Stimulated activated CD4-positive, alpha-beta T cell treated with anti-CD3 and anti-CD28 coated beads, TNF-alpha, amount 100 ng/mL, for 24 hours (primary cell): Measurements from ENCODE around the gene SH3GL2.
A peak's percentile ranks its signal among the peaks of the same experiment; 100 is the strongest.

ENCODE experiments used
- DNase-seq, 3 experiments: peaks; one replicate each; pipeline ENCODE4 v3.0.0-alpha.2; 2020; ENCODE audit warnings: low read depth in 3 of 3

The SH3GL2 gene

GRCh38 chr9:17578911-17579793, at the start of gene SH3GL2:
Gene SH3GL2 (plus strand): TSS chr9:17579066.
- peak in 1 of 3 experiments; percentile 9 for DNase-seq

- peak in 1 of 3 experiments; percentile 1 for DNase-seq
These were observed 47.1 kb upstream of the SH3GL2 start for GRCh38 chr9:17531642-17532254.

GRCh38 chr9:17532461-17532860, 46.4 kb upstream of the SH3GL2 start:
- DNase-seq = no peak

GRCh38 chr9:17535176-17535575, 43.7 kb upstream of the SH3GL2 start:
- DNase-seq = no peak

GRCh38 chr9:17536027-17536426, 42.8 kb upstream of the SH3GL2 start:
- DNase-seq = no peak

- no peak for DNase-seq
These were observed 27.8 kb upstream of the SH3GL2 start for GRCh38 chr9:17551023-17551422.

GRCh38 chr9:17555362-17556054, 23.4 kb upstream of the SH3GL2 start:
- DNase-seq = no peak

- no peak for DNase-seq
These were observed 22.6 kb upstream of the SH3GL2 start for GRCh38 chr9:17556255-17556654.

GRCh38 chr9:17556935-17557334, 21.9 kb upstream of the SH3GL2 start:
- DNase-seq = no peak

- no peak for DNase-seq
These were observed 7.0 kb upstream of the SH3GL2 start for GRCh38 chr9:17571825-17572224.

GRCh38 chr9:17574342-17574741, 4.5 kb upstream of the SH3GL2 start:
- no peak for DNase-seq

GRCh38 chr9:17578577-17578910, 322 bp upstream of the SH3GL2 start:
- no peak for DNase-seq

GRCh38 chr9:17580119-17580518, 1.3 kb downstream of the SH3GL2 start:
- DNase-seq = no peak

GRCh38 chr9:17587113-17587512, 8.2 kb downstream of the SH3GL2 start:
- no peak for DNase-seq

- no peak for DNase-seq
These were observed 9.5 kb downstream of the SH3GL2 start for GRCh38 chr9:17588395-17588794.

GRCh38 chr9:17588941-17589340, 10.1 kb downstream of the SH3GL2 start:
- no peak for DNase-seq

- DNase-seq = no peak
These were observed 10.9 kb downstream of the SH3GL2 start for GRCh38 chr9:17589771-17590170.

GRCh38 chr9:17594961-17595360, 16.1 kb downstream of the SH3GL2 start:
- no peak for DNase-seq

- DNase-seq = no peak
These were observed 19.1 kb downstream of the SH3GL2 start for GRCh38 chr9:17597977-17598376.

- no peak for DNase-seq
These were observed 22.2 kb downstream of the SH3GL2 start for GRCh38 chr9:17600962-17601593.

- no peak for DNase-seq
These were observed 25.7 kb downstream of the SH3GL2 start for GRCh38 chr9:17604556-17604955.

- DNase-seq = no peak
These were observed 30.6 kb downstream of the SH3GL2 start for GRCh38 chr9:17609312-17610005.
